K562 (cell line): ENCODE measurements around the gene ARHGEF25. TPM values are rescaled to one million over a fixed set of nuclear protein-coding genes. Genes with fewer than 3 reads are reported as not detected.

Source experiments
- CCNT2 ChIP-seq: IDR thresholded peaks from 2 replicates; pipeline ENCODE4 v1.6.1; 2011; ENCODE audit warnings: borderline replicate concordance, low read depth, mild to moderate bottlenecking, moderate library complexity, mixed read lengths, low read length; ENCODE audit not compliant: insufficient read length; ENCODE audit errors: extremely low read depth
- DDX20 ChIP-seq: fragments of 450-650 bp; IDR thresholded peaks from 2 replicates; pipeline ENCODE4 v1.6.1; 2016; ENCODE audit warnings: missing genetic modification characterization, low read depth, mild to moderate bottlenecking, missing compliant biosample characterization, moderate library complexity
- FOXK1 ChIP-seq: sonication (generic); formaldehyde crosslinking; IDR thresholded peaks from 2 replicates; pipeline ENCODE4 v1.8.0; 2022; ENCODE audit warnings: missing genetic modification reagents, mild to moderate bottlenecking, borderline replicate concordance
- GABPA ChIP-seq: fragments of 200-800 bp; sonication (Bioruptor generic); conservative IDR thresholded peaks from 2 replicates; pipeline ENCODE4 v1.6.1; 2016; ENCODE audit warnings: low read depth, missing genetic modification characterization, missing compliant biosample characterization
- GABPB1 ChIP-seq: sonication (generic); formaldehyde crosslinking; IDR thresholded peaks from 2 replicates; pipeline ENCODE4 v1.8.0; 2022; ENCODE audit warnings: mild to moderate bottlenecking, missing genetic modification reagents
- MBD2 ChIP-seq: sonication (generic); IDR thresholded peaks from 2 replicates; pipeline ENCODE4 v1.6.1; 2016; ENCODE audit warnings: low read depth, borderline replicate concordance
- MEF2A ChIP-seq: IDR thresholded peaks from 2 replicates; pipeline ENCODE4 v1.6.1; 2011; ENCODE audit warnings: low read depth, mild to moderate bottlenecking, low read length, moderate library complexity; ENCODE audit not compliant: control insufficient read depth
- POLR2AphosphoS5 ChIP-seq: IDR thresholded peaks from 2 replicates; pipeline ENCODE4 v1.6.1; 2011; ENCODE audit warnings: mild to moderate bottlenecking, low read depth, low read length, moderate library complexity; ENCODE audit not compliant: control insufficient read depth, insufficient read depth
- SMARCB1 ChIP-seq: IDR thresholded peaks from 2 replicates; pipeline ENCODE4 v1.6.1; 2011; ENCODE audit warnings: improper control_type of control experiment, low read depth; ENCODE audit not compliant: insufficient read length
- TAF1 ChIP-seq: IDR thresholded peaks from 2 replicates; pipeline ENCODE4 v1.6.1; 2011; ENCODE audit warnings: mild to moderate bottlenecking, low read length, moderate library complexity; ENCODE audit not compliant: insufficient read depth, control insufficient read depth, severe bottlenecking; ENCODE audit errors: extremely low read depth
- polyA plus RNA-seq, 8 experiments: library from polyadenylated mRNA; depleted of rRNA in 4 of 8; stranded (reverse) in 5 of 8; unstranded in 3 of 8; fragments of >200 nt; fragmentation: Nextera tagmentation in 2 of 8; fragmentation: Illumina TruSeq in 1 of 8; extraction: Ambion mirVana in 2 of 8; extraction: Trizol in 1 of 8; gene quantifications; 2 replicates each; pipeline versions ENCODE4 v1.2.1 to v1.2.3, GENCODE V29; 2011 to 2014; ENCODE audit warnings: inconsistent platforms in 1 of 8, missing spikeins in 1 of 8
- total RNA-seq, 7 experiments: library from RNA; depleted of rRNA in 6 of 7; stranded (reverse); fragments of >200 nt in 6 of 7; fragmentation: Illumina TruSeq in 2 of 7; extraction: Trizol in 2 of 7; gene quantifications; 2 replicates each; pipeline versions ENCODE4 v1.2.1 to v1.2.3, GENCODE V29; 2011 to 2021; ENCODE audit warnings: low replicate concordance in 1 of 7
- TF ChIP-seq, protein P1 (sequence below): sonication (generic); formaldehyde crosslinking; IDR thresholded peaks from 2 replicates; pipeline ENCODE4 v1.4.0; 2020; ENCODE audit warnings: mild to moderate bottlenecking, missing genetic modification reagents
- TF ChIP-seq, protein P2 (sequence below): sonication (generic); formaldehyde crosslinking; IDR thresholded peaks from 2 replicates; pipeline ENCODE4 v1.8.0; 2022; ENCODE audit warnings: missing genetic modification reagents, mild to moderate bottlenecking, moderate library complexity, borderline replicate concordance
- TF ChIP-seq, protein P3 (sequence below): fragments of 450-650 bp; IDR thresholded peaks from 2 replicates; pipeline ENCODE4 v1.6.1; 2018; ENCODE audit not compliant: partially characterized antibody
- TF ChIP-seq, protein P4 (sequence below): fragments of 150-350 bp; IDR thresholded peaks from 2 replicates; pipeline ENCODE4 v1.6.1; 2014; ENCODE audit warnings: low read depth, mild to moderate bottlenecking, low read length, borderline replicate concordance

Gene ARHGEF25
- total and polyA plus RNA-seq, 9 of the 15 experiments (the other 6 are each of a cell fraction or from before 2014, with no cell fraction given), result 0.13 to 17.3 (median 11.6) TPM

DNA sequence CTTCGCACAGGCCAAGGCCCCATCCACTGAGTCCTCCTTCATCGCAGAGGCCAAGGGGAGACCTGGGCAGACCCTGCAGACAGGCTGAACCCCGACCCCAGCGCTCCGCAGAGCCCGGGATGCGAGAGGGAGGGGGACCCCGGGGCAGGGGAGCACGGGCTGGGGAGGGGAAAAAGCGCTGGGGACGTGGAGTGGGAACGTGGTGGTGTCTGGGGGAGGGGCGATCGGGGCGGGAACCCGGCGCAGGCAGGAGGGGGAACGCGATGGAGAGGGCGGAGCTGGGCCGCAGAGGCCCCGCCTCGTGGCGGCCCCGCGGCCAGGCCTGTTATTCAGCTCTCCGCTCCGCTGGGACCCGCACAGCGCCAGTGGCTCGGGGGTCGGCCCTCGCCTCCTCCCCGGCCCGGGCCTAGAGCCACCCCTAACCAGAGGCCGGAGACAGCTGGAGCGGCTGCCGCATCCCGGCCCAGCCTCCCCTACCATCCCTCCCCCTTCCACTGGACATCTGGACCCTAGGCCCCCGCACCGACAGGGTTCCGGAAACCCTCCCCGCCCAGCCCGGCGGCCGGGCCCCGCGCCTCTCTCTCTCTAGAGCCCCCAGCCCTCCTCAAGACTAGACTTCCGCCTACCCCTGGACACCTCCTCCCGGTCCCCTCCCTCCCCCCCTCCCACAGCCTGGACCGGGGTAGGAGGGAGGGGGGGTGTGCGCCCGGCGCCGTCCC, at the start of gene ARHGEF25 (continued):
- TF ChIP-seq TAF1 (peak; percentile 60), GABPB1 (CRISPR knock-in tag) (no peak), FOXK1 (CRISPR knock-in tag) (no peak), POLR2AphosphoS5 (peak; percentile 47; the same call in 1 of the 2 replicates), CCNT2 (peak; percentile 39), DDX20 (tag) (no peak), MBD2 (peak; percentile 40; the same call in 1 of the 2 replicates), MEF2A (no peak), GABPA (peak; percentile 60; the same call in 1 of the 2 replicates), SMARCB1 (no peak)
- TF ChIP-seq, protein P1, sequence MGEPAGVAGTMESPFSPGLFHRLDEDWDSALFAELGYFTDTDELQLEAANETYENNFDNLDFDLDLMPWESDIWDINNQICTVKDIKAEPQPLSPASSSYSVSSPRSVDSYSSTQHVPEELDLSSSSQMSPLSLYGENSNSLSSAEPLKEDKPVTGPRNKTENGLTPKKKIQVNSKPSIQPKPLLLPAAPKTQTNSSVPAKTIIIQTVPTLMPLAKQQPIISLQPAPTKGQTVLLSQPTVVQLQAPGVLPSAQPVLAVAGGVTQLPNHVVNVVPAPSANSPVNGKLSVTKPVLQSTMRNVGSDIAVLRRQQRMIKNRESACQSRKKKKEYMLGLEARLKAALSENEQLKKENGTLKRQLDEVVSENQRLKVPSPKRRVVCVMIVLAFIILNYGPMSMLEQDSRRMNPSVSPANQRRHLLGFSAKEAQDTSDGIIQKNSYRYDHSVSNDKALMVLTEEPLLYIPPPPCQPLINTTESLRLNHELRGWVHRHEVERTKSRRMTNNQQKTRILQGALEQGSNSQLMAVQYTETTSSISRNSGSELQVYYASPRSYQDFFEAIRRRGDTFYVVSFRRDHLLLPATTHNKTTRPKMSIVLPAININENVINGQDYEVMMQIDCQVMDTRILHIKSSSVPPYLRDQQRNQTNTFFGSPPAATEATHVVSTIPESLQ (CRISPR knock-in tag), result no peak
- TF ChIP-seq, protein P2, sequence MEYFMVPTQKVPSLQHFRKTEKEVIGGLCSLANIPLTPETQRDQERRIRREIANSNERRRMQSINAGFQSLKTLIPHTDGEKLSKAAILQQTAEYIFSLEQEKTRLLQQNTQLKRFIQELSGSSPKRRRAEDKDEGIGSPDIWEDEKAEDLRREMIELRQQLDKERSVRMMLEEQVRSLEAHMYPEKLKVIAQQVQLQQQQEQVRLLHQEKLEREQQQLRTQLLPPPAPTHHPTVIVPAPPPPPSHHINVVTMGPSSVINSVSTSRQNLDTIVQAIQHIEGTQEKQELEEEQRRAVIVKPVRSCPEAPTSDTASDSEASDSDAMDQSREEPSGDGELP, result 0 out of 2 replicates have a peak, but pooled peaks have one; percentile 33
- TF ChIP-seq, protein P3, sequence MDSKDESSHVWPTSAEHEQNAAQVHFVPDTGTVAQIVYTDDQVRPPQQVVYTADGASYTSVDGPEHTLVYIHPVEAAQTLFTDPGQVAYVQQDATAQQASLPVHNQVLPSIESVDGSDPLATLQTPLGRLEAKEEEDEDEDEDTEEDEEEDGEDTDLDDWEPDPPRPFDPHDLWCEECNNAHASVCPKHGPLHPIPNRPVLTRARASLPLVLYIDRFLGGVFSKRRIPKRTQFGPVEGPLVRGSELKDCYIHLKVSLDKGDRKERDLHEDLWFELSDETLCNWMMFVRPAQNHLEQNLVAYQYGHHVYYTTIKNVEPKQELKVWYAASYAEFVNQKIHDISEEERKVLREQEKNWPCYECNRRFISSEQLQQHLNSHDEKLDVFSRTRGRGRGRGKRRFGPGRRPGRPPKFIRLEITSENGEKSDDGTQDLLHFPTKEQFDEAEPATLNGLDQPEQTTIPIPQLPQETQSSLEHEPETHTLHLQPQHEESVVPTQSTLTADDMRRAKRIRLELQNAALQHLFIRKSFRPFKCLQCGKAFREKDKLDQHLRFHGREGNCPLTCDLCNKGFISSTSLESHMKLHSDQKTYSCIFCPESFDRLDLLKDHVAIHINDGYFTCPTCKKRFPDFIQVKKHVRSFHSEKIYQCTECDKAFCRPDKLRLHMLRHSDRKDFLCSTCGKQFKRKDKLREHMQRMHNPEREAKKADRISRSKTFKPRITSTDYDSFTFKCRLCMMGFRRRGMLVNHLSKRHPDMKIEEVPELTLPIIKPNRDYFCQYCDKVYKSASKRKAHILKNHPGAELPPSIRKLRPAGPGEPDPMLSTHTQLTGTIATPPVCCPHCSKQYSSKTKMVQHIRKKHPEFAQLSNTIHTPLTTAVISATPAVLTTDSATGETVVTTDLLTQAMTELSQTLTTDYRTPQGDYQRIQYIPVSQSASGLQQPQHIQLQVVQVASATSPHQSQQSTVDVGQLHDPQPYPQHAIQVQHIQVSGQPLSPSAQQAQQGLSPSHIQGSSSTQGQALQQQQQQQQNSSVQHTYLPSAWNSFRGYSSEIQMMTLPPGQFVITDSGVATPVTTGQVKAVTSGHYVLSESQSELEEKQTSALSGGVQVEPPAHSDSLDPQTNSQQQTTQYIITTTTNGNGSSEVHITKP, result peak; percentile 33
- TF ChIP-seq, protein P4, sequence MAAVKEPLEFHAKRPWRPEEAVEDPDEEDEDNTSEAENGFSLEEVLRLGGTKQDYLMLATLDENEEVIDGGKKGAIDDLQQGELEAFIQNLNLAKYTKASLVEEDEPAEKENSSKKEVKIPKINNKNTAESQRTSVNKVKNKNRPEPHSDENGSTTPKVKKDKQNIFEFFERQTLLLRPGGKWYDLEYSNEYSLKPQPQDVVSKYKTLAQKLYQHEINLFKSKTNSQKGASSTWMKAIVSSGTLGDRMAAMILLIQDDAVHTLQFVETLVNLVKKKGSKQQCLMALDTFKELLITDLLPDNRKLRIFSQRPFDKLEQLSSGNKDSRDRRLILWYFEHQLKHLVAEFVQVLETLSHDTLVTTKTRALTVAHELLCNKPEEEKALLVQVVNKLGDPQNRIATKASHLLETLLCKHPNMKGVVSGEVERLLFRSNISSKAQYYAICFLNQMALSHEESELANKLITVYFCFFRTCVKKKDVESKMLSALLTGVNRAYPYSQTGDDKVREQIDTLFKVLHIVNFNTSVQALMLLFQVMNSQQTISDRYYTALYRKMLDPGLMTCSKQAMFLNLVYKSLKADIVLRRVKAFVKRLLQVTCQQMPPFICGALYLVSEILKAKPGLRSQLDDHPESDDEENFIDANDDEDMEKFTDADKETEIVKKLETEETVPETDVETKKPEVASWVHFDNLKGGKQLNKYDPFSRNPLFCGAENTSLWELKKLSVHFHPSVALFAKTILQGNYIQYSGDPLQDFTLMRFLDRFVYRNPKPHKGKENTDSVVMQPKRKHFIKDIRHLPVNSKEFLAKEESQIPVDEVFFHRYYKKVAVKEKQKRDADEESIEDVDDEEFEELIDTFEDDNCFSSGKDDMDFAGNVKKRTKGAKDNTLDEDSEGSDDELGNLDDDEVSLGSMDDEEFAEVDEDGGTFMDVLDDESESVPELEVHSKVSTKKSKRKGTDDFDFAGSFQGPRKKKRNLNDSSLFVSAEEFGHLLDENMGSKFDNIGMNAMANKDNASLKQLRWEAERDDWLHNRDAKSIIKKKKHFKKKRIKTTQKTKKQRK, result no peak
